Kasumi-1 (cell line): ENCODE results near the gene TPM4.
"Not testable (repeated sequence)": the region's sequence is repeated elsewhere in the genome, so short reads cannot be mapped to it uniquely, and the experiment has no call there.

Source experiments
- DNase-seq, 2 experiments: peaks; one replicate each; lab custom pipeline; 2025; lab: John Stamatoyannopoulos, UW

Gene TPM4

GRCh38 chr19:16098821-16099220, 22.5 kb downstream of the TPM4 start:
- no peak for DNase-seq

GRCh38 chr19:16099314-16099965, 23.1 kb downstream of the TPM4 start:
- DNase-seq, result not testable (repeated sequence)

- no peak for DNase-seq
Observed at GRCh38 chr19:16100524-16100923, 24.2 kb downstream of the TPM4 start.

GRCh38 chr19:16104722-16105121, 28.4 kb downstream of the TPM4 start:
- DNase-seq, result no peak

- DNase-seq, result peak in 1 of 2 experiments; percentile 27
Observed at GRCh38 chr19:16106121-16106520, 29.8 kb downstream of the TPM4 start.

- peak; percentile 96 to 97 for DNase-seq
Observed at GRCh38 chr19:16111160-16111908, 35.0 kb downstream of the TPM4 start, which contains the start of gene RAB8A. TSS of gene RAB8A (plus strand) at chr19:16111889. CDS start at chr19:16111902, 13 bp downstream.

- no peak for DNase-seq
Observed at GRCh38 chr19:16111909-16112752, 35.8 kb downstream of the TPM4 start.

GRCh38 chr19:16112778-16113177, 36.5 kb downstream of the TPM4 start:
- DNase-seq, result peak; percentile 13 to 39

- peak; percentile 28 to 56 for DNase-seq
Observed at GRCh38 chr19:16113727-16114126, 37.4 kb downstream of the TPM4 start.

GRCh38 chr19:16115301-16116039, 39.2 kb downstream of the TPM4 start:
- DNase-seq, result no peak

GRCh38 chr19:16116067-16116466, 39.8 kb downstream of the TPM4 start:
- DNase-seq, result no peak

GRCh38 chr19:16117594-16118033, 41.3 kb downstream of the TPM4 start:
- DNase-seq, result peak; percentile 23 to 35

- peak; percentile 95 for DNase-seq
Observed at GRCh38 chr19:16118489-16119033, 42.3 kb downstream of the TPM4 start.

- peak; percentile 9 to 23 for DNase-seq
Observed at GRCh38 chr19:16119075-16119857, 43.0 kb downstream of the TPM4 start.

GRCh38 chr19:16121141-16121540, 44.8 kb downstream of the TPM4 start:
- DNase-seq, result no peak

GRCh38 chr19:16121967-16122366, 45.7 kb downstream of the TPM4 start:
- DNase-seq, result no peak

GRCh38 chr19:16124953-16125352, 48.7 kb downstream of the TPM4 start:
- no peak for DNase-seq

- DNase-seq, result no peak
Observed at GRCh38 chr19:16125737-16126495, 49.6 kb downstream of the TPM4 start.

GRCh38 chr19:16127080-16127479, 50.8 kb downstream of the TPM4 start:
- DNase-seq, result no peak
